ENCODE measurements around the gene AMN1. TPM values are rescaled to one million over a fixed set of nuclear protein-coding genes. Genes with fewer than 3 reads are reported as not detected.
"Not testable (repeated sequence)": the region's sequence is repeated elsewhere in the genome, so short reads cannot be mapped to it uniquely, and the experiment has no call there.

AMN1 gene
- total and polyA plus RNA-seq, 2 experiments from 2014 or later, result 9.3 to 14.0 TPM

DNA sequence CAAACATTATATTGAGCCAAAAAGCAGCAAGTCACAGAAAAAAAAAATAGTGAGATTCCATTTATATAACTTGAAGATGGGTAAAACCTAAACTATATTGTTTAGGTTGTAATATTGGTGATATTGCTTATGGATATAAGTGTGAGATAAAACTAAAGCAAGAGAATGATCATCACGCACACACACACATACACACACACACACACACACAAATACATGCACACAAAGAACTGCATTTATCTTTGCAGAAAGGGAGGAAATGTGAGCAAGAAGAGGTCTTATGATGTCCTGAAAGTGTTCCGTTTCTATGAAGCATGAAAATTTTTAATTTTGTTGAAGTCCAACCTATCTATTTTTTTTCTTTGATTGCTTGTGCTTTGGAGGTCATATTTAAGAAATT lies 16.4 kb upstream of the AMN1 start:
- Histone ChIP-seq H3K9me2 (replicated peaks; ENCODE audit: insufficient read depth) (no peaks in the 10 kb centered on the region), H3K4me1 (ENCODE audit: insufficient read depth) (peaks cover 5% of the 10 kb centered on the region), H3K79me2 (no peaks in the 10 kb centered on the region), H4K20me1 (ENCODE audit: insufficient read depth, poor library complexity, severe bottlenecking) (no peaks in the 10 kb centered on the region), H3K4me3 (no peak overlapping the region), H2AFZ (no peak overlapping the region), H3K36me3 (replicated peaks; ENCODE audit: insufficient read depth, low read depth) (no peaks in the 10 kb centered on the region), H3K4me2 (no peak overlapping the region), H3K27me3 (no peaks in the 10 kb centered on the region), H3K27ac (no peak overlapping the region), H3K9me3 (ENCODE audit: low read depth) (peaks cover 8% of the 10 kb centered on the region)
- WGBS (ENCODE audit: low lambda C conversion rate, missing lambda C conversion rate), result 92% methylated on average over 2 of the region's 2 CpGs
- TF ChIP-seq, protein P1, sequence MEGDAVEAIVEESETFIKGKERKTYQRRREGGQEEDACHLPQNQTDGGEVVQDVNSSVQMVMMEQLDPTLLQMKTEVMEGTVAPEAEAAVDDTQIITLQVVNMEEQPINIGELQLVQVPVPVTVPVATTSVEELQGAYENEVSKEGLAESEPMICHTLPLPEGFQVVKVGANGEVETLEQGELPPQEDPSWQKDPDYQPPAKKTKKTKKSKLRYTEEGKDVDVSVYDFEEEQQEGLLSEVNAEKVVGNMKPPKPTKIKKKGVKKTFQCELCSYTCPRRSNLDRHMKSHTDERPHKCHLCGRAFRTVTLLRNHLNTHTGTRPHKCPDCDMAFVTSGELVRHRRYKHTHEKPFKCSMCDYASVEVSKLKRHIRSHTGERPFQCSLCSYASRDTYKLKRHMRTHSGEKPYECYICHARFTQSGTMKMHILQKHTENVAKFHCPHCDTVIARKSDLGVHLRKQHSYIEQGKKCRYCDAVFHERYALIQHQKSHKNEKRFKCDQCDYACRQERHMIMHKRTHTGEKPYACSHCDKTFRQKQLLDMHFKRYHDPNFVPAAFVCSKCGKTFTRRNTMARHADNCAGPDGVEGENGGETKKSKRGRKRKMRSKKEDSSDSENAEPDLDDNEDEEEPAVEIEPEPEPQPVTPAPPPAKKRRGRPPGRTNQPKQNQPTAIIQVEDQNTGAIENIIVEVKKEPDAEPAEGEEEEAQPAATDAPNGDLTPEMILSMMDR (IDR thresholded peaks at IDR 0.05; ENCODE audit: poor library complexity), result no peak
- TF ChIP-seq EZH2 (IDR thresholded peaks at IDR 0.05; ENCODE audit: borderline replicate concordance) (no peak), EZH2phosphoT487 (IDR thresholded peaks at IDR 0.05; ENCODE audit: low read depth, severe bottlenecking, unreplicated experiment) (no peak)
- DNase-seq (ENCODE audit: low spot score), result no peak

DNA sequence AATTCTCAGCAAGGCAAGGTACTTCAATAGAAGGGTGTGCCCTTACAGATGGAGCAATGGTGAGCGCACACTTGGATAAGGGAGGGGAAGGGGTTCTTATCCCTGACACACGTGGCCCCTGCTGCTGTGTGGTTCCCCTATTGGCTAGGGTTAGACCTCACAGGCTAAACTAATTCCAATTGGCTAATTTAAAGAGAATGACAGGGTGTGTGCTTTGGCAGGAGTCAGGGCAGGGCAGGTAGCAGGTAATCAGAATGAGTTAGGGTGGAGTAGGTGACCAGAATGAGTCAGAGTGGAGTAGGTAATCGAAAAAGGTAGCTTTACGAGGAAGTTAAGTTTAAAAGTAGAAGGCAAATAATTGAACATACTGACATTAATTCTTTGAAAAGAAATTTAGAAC lies 15.5 kb upstream of the AMN1 start:
- not testable (repeated sequence) for H3K9me3 ChIP-seq (ENCODE audit: low read depth); H3K4me1 ChIP-seq (ENCODE audit: insufficient read depth); H3K79me2 ChIP-seq; H3K27me3 ChIP-seq; H3K4me2 ChIP-seq; DNase-seq (ENCODE audit: low spot score); H3K36me3 ChIP-seq (replicated peaks; ENCODE audit: insufficient read depth, low read depth); H3K4me3 ChIP-seq; H2AFZ ChIP-seq; H3K9me2 ChIP-seq (replicated peaks; ENCODE audit: insufficient read depth); H4K20me1 ChIP-seq (ENCODE audit: insufficient read depth, poor library complexity, severe bottlenecking)
- WGBS (ENCODE audit: low lambda C conversion rate, missing lambda C conversion rate), result 75% methylated on average over 4 of the region's 4 CpGs
- H3K27ac ChIP-seq, result peak overlapping the region; percentile 55

DNA sequence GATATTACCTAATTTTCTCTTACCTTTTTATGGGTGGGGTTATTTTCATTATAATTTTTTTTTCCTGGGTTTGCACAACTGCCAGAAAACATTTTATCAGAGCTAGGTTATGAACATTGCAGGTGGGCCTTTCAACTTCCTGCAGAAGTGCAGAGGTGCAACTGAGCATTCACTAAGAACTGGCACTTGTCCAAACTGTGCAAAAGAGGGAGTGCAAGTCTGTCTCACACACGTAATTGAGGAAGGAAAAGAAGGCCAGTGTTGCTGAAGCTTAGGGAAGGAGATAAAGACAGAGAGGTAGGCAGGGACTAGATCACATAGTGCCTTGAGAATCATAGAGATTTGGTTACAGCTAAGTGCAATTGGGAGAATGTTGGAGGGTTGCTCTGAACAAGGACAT lies 14.1 kb upstream of the AMN1 start:
- H3K4me1 ChIP-seq (ENCODE audit: insufficient read depth), result no peaks in the 10 kb centered on the region
- H3K36me3 ChIP-seq (replicated peaks; ENCODE audit: insufficient read depth, low read depth), result no peaks in the 10 kb centered on the region
- no peak overlapping the region for H2AFZ ChIP-seq
- no peak overlapping the region for H3K4me3 ChIP-seq
- 33% methylated on average over 1 of the region's 1 CpG for WGBS (ENCODE audit: low lambda C conversion rate, missing lambda C conversion rate)
- no peak overlapping the region for H3K4me2 ChIP-seq
- H3K27ac ChIP-seq, result no peak overlapping the region
- H4K20me1 ChIP-seq (ENCODE audit: insufficient read depth, poor library complexity, severe bottlenecking), result no peaks in the 10 kb centered on the region
- TF ChIP-seq EZH2phosphoT487 (IDR thresholded peaks at IDR 0.05; ENCODE audit: low read depth, severe bottlenecking, unreplicated experiment) (no peak), EZH2 (IDR thresholded peaks at IDR 0.05; ENCODE audit: borderline replicate concordance) (no peak)
- TF ChIP-seq, protein P1 (IDR thresholded peaks at IDR 0.05; ENCODE audit: poor library complexity), result no peak
- H3K9me3 ChIP-seq (ENCODE audit: low read depth), result no peaks in the 10 kb centered on the region
- no peak for DNase-seq (ENCODE audit: low spot score)
- no peaks in the 10 kb centered on the region for H3K9me2 ChIP-seq (replicated peaks; ENCODE audit: insufficient read depth)
- H3K79me2 ChIP-seq, result no peaks in the 10 kb centered on the region
- H3K27me3 ChIP-seq, result no peaks in the 10 kb centered on the region

- Histone ChIP-seq H3K9me2 (replicated peaks; ENCODE audit: insufficient read depth) (no peaks in the 10 kb centered on the region), H3K27ac (no peak overlapping the region), H4K20me1 (ENCODE audit: insufficient read depth, poor library complexity, severe bottlenecking) (no peaks in the 10 kb centered on the region), H2AFZ (no peak overlapping the region), H3K4me1 (ENCODE audit: insufficient read depth) (no peaks in the 10 kb centered on the region), H3K4me3 (no peak overlapping the region), H3K27me3 (no peaks in the 10 kb centered on the region), H3K9me3 (ENCODE audit: low read depth) (no peaks in the 10 kb centered on the region), H3K79me2 (no peaks in the 10 kb centered on the region), H3K4me2 (no peak overlapping the region), H3K36me3 (replicated peaks; ENCODE audit: insufficient read depth, low read depth) (no peaks in the 10 kb centered on the region)
- DNase-seq (ENCODE audit: low spot score), result no peak
- WGBS (ENCODE audit: low lambda C conversion rate, missing lambda C conversion rate), result 54% methylated on average over 3 of the region's 3 CpGs
- no peak for TF ChIP-seq EZH2 (IDR thresholded peaks at IDR 0.05; ENCODE audit: borderline replicate concordance)
- TF ChIP-seq EZH2phosphoT487 (IDR thresholded peaks at IDR 0.05; ENCODE audit: low read depth, severe bottlenecking, unreplicated experiment), result no peak
- TF ChIP-seq, protein P1 (IDR thresholded peaks at IDR 0.05; ENCODE audit: poor library complexity), result no peak
These were observed 11.8 kb upstream of the AMN1 start for GRCh38 chr12:31740628-31741027.

All from hepatocyte (in vitro differentiated cells).